DND-41 (cell line): ENCODE data around the gene IFNA16.
"Not testable (repeated sequence)": the region's sequence is repeated elsewhere in the genome, so short reads cannot be mapped to it uniquely, and the experiment has no call there.

Experiments
- CTCF ChIP-seq: IDR thresholded peaks from 2 replicates; pipeline ENCODE4 v1.5.1; 2012; ENCODE audit warnings: borderline replicate concordance, low read length, moderate library complexity, mild to moderate bottlenecking; ENCODE audit not compliant: poor library complexity, severe bottlenecking; ENCODE audit errors: extremely low read depth
- EZH2 ChIP-seq: IDR thresholded peaks from 3 replicates; pipeline ENCODE4 v1.6.1; 2012; ENCODE audit warnings: borderline replicate concordance, low read depth, mild to moderate bottlenecking, moderate library complexity, low read length, inconsistent platforms; ENCODE audit not compliant: severe bottlenecking

- TF ChIP-seq CTCF, EZH2: not testable (repeated sequence)
These were observed 15.0 kb downstream of the IFNA16 start, which contains the start of gene IFNA7 for GRCh38 chr9:21202105-21202504.
